HG02870 (cell line): Measurements from ENCODE around the gene PLB1.

Experiments used
- ATAC-seq: cut with Tn5 transposase; IDR thresholded peaks from one replicate; pipeline ENCODE4 v1.9.1; 2021; ENCODE audit warnings: mild to moderate bottlenecking, moderate library complexity; ENCODE audit not compliant: unreplicated experiment

PLB1 gene

DNA sequence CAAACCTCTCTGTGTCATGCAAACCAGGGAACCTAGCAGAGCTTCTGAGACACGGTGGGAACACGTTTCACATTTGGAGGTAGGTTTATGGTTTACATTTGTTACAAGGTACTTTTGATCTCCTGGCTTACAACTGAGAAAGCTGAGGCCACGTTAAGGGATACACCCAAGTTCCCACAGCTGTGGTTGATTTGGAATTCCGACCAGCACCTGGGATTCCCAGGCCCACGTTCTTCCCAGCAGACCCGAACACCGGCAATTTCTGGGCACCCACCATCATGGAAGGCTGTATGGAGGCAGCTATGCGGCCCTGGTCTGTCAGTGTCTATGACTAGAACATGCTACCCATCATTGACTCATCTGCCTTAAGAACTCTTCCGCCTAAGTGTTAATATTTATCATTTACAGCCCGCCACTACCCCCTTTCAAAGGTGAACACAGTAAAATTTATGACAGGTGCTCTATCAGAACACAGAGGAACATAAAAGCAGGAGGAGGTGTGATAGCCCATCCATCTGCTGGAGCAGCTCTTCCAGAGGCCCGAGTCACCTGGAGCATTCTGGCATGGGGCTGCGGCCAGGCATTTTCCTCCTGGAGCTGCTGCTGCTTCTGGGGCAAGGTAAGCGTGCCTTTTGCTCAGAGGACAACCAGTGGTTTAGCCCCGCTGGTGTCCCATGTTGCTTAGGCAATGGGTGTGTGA lies at the start of gene PLB1:
TSS of gene PLB1 (plus strand) at position 510 of the 700 bp plus-strand sequence. CDS start at position 565, 55 bp downstream.
- no peak for ATAC-seq

DNA sequence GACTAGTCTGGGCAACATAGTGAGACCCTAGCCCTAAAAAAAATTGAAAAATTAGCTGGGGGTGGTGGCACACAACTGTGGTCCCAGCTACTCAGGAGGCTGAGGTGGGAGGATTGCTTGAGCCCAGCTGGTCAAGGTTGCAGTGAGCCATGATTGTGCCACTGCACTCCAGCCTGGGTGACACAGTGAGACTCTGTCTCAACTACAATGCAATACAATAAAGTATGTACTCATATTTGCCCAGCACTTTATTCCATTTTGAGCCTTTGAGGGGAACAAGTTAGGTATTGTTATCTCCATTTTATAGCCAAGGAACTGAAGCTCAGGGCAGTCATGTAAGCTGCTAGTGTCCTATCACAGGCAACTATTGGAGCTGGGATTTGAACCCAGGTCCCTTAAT lies 49.3 kb upstream of the PLB1 start:
- ATAC-seq, result no peak

DNA sequence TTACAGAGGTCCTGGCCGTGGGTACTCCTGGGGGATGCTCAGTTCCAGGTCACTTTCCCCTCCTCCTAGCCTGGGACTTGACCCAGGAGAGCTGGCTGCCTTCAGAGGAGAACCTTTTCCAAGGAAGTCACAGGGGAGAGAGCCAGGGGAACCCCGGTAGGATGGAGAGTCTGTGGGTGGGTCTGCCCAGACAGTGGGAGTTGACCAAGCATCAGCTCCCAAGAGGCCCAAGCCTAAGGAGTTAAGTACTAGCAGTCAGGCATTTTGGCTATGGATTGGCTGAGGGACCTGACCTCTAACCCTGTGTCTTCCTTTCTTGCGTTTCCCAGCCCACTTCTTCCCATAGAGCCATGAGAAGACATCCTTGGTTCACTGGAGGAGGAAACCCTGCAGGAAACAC lies 48.8 kb upstream of the PLB1 start:
- no peak for ATAC-seq

DNA sequence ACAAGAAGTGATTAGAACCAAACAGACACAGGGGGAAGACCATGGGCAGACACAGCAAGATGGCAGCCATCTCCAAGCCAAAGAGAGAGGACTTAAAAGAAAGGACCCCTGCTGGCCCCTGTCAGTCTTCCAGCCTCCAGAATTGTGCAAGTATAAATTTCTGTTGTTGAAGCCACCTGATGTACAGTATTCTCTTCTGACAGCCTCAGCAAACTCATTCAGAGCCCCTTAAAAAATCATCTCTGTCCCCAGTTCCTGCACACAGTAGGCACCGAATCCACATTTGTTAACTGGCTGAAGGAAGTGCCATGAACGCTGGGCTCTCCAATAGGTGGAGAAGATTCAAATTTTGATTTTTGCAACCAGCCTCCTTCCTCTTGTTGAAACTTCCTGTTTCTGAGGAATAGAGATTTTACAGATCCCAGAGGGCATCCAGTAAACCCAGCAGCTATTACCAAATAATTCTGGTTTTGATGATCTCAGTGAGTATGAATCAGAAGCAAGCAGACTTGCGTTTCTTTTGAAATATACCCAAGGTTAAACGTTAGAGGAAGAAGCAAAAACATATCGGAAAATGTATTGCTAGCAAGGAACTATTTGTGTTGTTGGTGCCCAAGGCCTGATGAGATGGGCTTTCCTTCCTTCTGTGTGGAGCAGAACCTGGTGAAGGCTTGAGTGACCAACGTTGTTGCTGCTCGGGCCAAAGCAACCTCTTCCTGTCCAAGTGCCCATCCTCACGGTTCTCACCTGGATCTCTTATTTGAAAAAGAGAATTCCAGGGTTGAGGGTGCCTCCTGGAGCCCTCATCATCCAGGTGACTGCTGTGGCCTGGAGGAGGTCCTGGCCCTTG lies 47.7 kb upstream of the PLB1 start:
- ATAC-seq, result no peak

GRCh38 chr2:28448793-28449100 lies 47.1 kb upstream of the PLB1 start:
- no peak for ATAC-seq

DNA sequence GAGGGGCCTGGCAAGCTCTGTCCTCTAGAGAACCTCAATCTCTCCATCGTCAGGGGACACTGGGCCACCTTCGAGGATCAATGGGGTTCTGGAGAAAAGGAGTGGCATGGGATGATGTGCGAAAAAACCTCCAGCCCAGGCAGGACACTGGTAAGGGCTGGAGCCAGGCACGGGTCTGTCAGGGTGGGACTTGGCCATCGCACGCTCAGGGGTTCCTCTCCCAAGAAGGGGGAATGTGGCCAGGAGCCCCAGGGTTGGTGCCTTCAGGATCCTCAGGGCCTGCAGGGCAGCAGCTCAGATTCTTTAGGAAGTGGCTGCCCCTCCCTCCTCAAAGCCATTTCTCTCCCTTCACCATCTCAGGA lies 46.8 kb upstream of the PLB1 start:
- ATAC-seq, result no peak

- no peak for ATAC-seq
Measured at GRCh38 chr2:28449488-28450395, 46.1 kb upstream of the PLB1 start.

GRCh38 chr2:28450901-28451565 lies 44.8 kb upstream of the PLB1 start:
- no peak for ATAC-seq

DNA sequence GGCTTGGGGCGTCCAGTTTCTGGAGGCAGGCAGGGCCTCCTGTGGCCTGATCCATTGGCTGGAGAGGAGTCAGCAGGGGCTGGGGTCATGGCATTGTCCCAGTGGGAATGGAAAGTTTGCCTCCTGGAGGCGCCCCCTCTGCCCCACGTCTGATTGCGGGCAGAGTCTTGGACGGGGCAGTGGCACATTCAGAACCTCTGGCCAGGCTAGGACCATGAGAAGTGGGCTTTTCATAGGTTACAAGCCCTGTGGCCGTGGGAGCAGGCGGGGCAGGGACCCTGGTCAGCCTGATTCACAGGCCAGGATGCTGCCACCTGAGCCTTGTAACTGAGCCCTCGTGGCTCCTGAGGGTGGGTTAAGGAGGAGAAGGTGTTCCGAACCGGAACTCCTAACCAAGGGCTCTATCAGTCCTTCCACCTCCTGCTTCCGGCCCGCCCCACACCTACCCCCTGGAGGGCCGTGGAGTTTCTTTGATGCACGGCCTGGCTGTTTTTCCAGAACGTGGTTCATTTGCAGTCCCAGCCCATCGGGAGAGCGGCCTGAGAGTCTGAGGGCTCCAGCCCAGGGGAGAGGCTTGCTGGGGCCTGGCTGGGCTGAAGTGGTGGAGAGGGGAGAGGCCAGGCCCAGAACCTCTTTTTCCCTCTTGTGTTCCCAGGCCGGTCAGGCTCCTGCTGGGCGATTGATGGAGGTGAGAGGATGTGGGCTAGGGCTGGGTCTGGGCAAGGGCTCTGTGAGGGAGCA lies 43.9 kb upstream of the PLB1 start:
- no peak for ATAC-seq

DNA sequence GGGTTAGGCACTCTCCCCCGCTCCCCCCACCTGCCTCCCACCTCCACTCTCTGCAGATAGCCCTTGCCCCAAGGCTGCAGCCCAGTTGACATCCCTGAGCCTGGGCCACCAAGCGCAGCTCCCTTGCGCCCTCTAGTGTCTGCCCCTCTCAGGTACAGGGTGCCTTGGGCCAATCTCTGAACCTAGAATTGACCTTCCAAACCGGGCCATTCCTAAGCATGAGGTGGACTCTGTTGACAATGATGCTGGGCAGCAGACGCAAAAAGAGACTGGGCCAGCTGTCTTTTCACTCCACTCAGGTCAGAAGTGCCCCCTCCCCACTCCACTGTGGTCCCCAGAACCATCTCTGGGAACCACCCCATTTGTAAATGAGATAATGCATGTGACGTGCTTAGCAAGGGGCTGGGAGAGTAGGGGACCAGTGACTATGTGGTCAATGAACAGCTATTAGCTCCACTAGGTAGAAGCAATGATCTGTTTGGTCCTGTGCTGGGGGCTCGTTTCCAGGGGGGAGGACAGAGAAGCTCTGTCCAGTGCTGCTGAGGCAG lies 43.3 kb upstream of the PLB1 start:
- ATAC-seq, result no peak

- no peak for ATAC-seq
Measured at GRCh38 chr2:28453396-28453795, 42.5 kb upstream of the PLB1 start.

GRCh38 chr2:28454016-28454930 lies 41.6 kb upstream of the PLB1 start:
- no peak for ATAC-seq

DNA sequence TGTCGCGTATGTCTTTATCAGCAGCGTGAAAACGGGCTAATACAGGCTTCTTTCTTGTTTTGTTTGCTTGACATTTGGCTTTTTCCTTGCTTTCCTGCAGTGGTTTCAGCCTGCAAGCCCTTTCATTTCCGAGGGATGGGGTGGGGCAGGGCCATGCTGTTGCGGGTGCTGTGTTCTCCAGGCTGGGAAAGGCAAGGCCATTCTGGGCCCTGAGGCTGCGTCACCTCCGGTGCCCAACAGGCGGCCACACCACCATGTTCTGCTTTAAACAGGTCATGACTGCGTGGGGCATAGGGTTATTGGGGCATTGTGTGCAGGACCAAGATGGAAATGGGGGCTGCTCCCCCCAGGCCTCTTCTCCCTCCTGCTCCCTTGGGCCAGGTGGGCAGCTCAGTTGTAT lies 38.6 kb upstream of the PLB1 start:
- ATAC-seq, result no peak

DNA sequence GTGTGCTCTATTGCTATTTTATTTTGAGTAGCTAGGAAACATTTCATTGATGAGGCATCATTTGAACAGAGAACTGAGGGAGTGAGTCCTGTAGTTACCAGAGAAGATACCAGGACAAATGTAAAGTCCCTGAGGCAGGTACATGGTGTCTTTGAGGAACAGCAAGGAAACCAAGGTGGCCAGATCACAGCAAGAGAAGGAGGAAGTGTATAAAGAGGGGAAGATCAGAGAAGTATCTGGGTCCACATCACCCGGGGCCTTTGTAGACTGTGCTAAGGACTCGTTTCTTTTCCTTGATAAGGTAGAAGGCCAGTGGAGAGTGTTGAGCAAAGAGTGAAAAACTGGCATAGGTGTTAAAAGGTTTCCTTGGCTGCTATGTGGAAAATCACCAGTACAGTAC lies 34.8 kb upstream of the PLB1 start:
- no peak for ATAC-seq

DNA sequence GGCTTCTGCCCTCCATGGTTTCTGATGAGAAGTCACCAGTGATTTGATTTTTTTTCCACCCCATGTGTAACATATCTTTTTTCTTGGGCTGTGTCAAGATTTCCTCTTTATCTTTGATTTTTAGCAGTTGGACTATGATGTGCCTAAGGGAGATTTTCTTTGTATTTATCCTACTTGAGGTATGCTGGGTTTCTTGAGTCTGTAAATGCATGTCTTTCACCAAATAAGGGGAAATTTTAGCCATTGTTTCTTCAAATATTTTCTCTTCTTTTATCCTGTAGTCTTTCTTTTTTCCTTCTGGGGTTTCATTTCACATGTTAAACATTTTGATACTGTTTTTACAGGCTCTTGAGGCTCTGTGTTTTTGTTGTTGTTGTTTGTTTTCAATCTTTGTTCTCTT lies 33.7 kb upstream of the PLB1 start:
- no peak for ATAC-seq

- no peak for ATAC-seq
Measured at GRCh38 chr2:28463211-28463816, 32.5 kb upstream of the PLB1 start.

DNA sequence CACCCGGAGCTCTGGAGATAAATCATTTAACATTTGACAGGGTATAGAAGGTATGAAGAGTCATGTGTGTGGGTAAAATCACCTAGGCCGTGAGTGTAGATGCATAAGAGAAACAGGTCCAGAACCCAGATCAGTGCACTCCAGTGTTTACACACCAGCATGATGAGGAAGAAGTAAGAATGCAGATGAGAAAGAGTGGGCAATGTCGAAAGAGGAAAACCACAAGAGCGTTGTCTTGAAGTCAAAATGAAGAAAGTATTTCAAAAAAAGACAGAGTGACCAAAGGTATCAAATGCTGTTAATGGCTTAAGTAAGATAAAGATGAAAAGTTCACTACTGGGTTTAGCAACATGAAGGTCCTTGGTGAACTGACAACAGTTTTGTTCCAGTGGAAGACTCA lies 32.0 kb upstream of the PLB1 start:
- ATAC-seq, result no peak

DNA sequence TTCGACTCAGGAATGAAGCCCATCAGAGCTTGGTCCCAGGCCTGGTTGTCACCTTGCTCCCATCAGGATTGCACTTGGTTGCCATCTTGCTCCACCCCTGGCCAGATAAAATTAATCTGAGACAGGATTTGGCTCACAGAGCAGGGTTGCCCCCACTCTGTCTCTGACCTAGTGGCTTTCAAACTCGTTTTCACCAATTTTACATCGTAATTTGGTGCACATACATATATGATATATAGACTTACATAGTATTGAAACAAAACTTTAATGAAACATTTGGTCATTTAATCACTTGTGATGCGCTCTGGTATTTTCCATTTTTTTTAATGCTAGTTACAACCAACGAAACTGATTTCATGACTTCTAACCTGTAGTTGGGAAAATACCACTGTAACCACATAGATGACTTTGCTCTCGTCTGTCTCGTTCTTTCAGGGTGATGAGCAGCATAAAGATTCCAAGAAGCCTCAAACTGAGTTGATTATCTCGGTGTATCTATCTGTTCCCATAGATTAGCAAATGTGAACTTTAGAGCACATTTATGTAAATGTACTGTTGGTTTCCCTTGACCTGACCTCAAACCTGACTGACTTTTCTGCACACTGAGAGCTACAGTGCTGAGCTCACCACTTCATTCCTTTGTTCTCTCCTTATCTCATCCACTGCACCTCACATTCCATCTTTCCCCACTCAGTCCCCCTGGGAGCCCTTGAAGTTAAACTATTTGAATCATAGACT lies 30.5 kb upstream of the PLB1 start:
- no peak for ATAC-seq
